GM12892 (cell line): ENCODE data around the gene PEAK3.

Source experiments
- POLR2AphosphoS5 ChIP-seq: IDR thresholded peaks from 2 replicates; pipeline ENCODE4 v1.6.1; 2011; ENCODE audit warnings: low read depth, low read length, control low read depth
- TAF1 ChIP-seq: IDR thresholded peaks from 2 replicates; pipeline ENCODE4 v1.6.1; 2011; ENCODE audit warnings: low read depth, mild to moderate bottlenecking, control low read depth, low read length, borderline replicate concordance

GRCh38 chr19:2323707-2324106 is 41.7 kb upstream of the PEAK3 start:
- TF ChIP-seq POLR2AphosphoS5: no peak
- TF ChIP-seq TAF1: no peak
